Inflammatory macrophage (primary cell): ENCODE measurements around the gene F3.

Source experiments
- DNase-seq, 2 donors: peaks; one replicate each; pipeline ENCODE4 v3.0.0-alpha.2; 2020 to 2022

Gene F3

GRCh38 chr1:94527447-94528031 is 14.0 kb downstream of the F3 start:
- DNase-seq, result peak; percentile 33 to 39

- no peak for DNase-seq
These were observed 15.2 kb downstream of the F3 start for GRCh38 chr1:94526152-94526980.

GRCh38 chr1:94524531-94524930 is 17.0 kb downstream of the F3 start:
- DNase-seq, result peak; percentile 40 to 53

GRCh38 chr1:94522304-94522703 is 19.3 kb downstream of the F3 start:
- DNase-seq, result peak; percentile 53 to 54

- no peak for DNase-seq
These were observed 22.2 kb downstream of the F3 start for GRCh38 chr1:94519351-94519750.

- no peak for DNase-seq
These were observed 26.1 kb downstream of the F3 start for GRCh38 chr1:94515296-94515947.

GRCh38 chr1:94514095-94514727 is 27.3 kb downstream of the F3 start:
- DNase-seq, result peak; percentile 53 to 54

GRCh38 chr1:94512816-94513215 is 28.7 kb downstream of the F3 start:
- DNase-seq, result no peak

GRCh38 chr1:94504601-94505000 is 37.0 kb downstream of the F3 start:
- DNase-seq, result peak; percentile 37 to 40

- DNase-seq, result no peak
These were observed 38.4 kb downstream of the F3 start for GRCh38 chr1:94503153-94503552.

GRCh38 chr1:94501935-94502334 is 39.6 kb downstream of the F3 start:
- DNase-seq, result no peak

GRCh38 chr1:94501426-94501825 is 40.1 kb downstream of the F3 start:
- no peak for DNase-seq

GRCh38 chr1:94496076-94496755 is 45.3 kb downstream of the F3 start:
- no peak for DNase-seq

GRCh38 chr1:94490556-94490955 is 51.0 kb downstream of the F3 start:
- DNase-seq, result no peak

GRCh38 chr1:94486990-94487389 is 54.6 kb downstream of the F3 start:
- DNase-seq, result no peak

- DNase-seq, result peak; percentile 60 to 61
These were observed 60.1 kb downstream of the F3 start for GRCh38 chr1:94481473-94481933.

GRCh38 chr1:94479682-94480081 is 61.9 kb downstream of the F3 start:
- DNase-seq, result no peak
